ENCODE measurements around the gene PTPRC. TPM values are rescaled to one million over a fixed set of nuclear protein-coding genes. Genes with fewer than 3 reads are reported as not detected.

Gene PTPRC
- total and polyA plus RNA-seq, 7 donors, result 0.42 to 7.0 (median 3.9) TPM

DNA sequence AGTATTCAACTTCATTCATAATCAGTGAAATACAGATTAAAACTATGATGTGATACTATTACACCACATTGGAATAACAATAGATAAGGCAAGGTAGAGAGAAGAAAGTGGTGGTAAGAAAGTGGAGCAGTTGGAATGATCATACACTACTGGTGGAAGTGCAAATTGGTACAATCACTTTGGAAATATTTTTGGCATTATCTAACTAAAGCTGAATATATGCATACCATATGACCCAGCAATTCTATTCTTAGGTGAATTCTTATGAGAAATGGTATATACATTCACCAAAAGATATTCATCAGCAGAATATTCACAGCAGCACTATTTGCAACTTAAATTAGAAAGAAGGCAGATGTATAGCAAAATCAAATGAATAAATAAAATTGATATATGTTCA lies 21.4 kb upstream of the PTPRC start:
- no peak for ATAC-seq
- Histone ChIP-seq H3K27me3 (ENCODE audit: insufficient read depth in 3 of 3, low read length in 2 of 3) (no peaks in the 10 kb centered on the region), H3K4me3 (no peak overlapping the region), H3K36me3 (ENCODE audit: insufficient read depth in 1 of 2, low read depth in 1 of 2) (no peaks in the 10 kb centered on the region), H3K27ac (no peak overlapping the region), H3K4me1 (no peaks in the 10 kb centered on the region), H3K9me3 (no peaks in the 10 kb centered on the region)
- no peak for DNase-seq
- intact Hi-C loops (cut with DNase I), result no loop called here
- TF ChIP-seq CTCF (IDR thresholded peaks at IDR 0.05), result no peak

DNA sequence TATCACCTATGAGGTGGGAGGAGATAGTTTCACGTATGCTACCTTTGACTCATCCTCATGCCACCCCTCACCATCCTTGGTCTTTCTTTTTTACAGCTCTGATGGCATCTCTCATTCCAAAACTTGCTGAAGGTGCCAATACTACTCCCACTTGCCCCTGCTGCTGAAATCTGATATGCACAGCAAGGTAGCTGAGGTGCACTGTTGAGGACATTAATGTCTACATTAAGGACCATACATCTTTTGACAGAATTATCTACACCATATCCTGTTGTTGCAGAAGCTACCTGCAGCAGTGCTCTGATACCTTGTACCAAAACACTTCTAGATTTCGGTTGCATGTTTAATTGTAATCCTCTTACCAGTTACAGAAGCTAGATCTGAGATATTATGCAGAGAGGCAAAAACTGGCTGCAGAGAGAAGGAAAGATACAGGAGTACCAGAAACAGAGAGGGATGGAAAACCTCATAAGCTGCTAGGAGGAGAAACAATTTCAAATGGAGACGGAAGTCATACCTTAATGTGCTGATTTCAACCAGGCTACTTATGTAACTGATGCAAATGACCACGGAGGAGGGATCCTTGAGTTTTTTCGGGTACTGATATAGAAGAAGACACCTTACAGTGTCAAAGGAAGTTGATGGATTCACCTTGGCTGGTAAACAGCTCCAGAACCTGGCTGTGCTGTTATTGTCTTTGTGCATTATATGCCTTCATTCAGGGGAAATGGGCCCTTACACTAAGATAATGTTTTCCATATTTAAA lies 19.3 kb upstream of the PTPRC start:
- no peak overlapping the region for H3K27ac ChIP-seq
- no peak overlapping the region for H3K4me3 ChIP-seq
- DNase-seq (no peak), ATAC-seq (no peak)
- no peak for TF ChIP-seq CTCF (IDR thresholded peaks at IDR 0.05)
- H3K27me3 ChIP-seq (ENCODE audit: insufficient read depth in 3 of 3, low read length in 2 of 3), result no peaks in the 10 kb centered on the region
- no peaks in the 10 kb centered on the region for H3K9me3 ChIP-seq
- intact Hi-C loops (cut with DNase I), result no loop called here
- H3K4me1 ChIP-seq, result no peaks in the 10 kb centered on the region
- 86 to 88% (median 86%) methylated on average over 5 of the region's 5 CpGs for WGBS, 3 donors
- H3K36me3 ChIP-seq (ENCODE audit: insufficient read depth in 1 of 2, low read depth in 1 of 2), result no peaks in the 10 kb centered on the region

GRCh38 chr1:198620218-198620617 lies 18.6 kb upstream of the PTPRC start:
- no peak overlapping the region for H3K27ac ChIP-seq
- no peak overlapping the region for H3K4me3 ChIP-seq
- no peak for TF ChIP-seq CTCF (IDR thresholded peaks at IDR 0.05)

GRCh38 chr1:198620951-198621824 lies 17.7 kb upstream of the PTPRC start:
- H3K36me3 ChIP-seq (ENCODE audit: insufficient read depth in 1 of 2, low read depth in 1 of 2), result no peaks in the 10 kb centered on the region
- no peaks in the 10 kb centered on the region for H3K9me3 ChIP-seq
- no peaks in the 10 kb centered on the region for H3K4me1 ChIP-seq
- H3K27me3 ChIP-seq (ENCODE audit: insufficient read depth in 3 of 3, low read length in 2 of 3), result no peaks in the 10 kb centered on the region
- intact Hi-C loops (cut with DNase I), result no loop called here
- 77 to 82% (median 82%) methylated on average over 10 of the region's 10 CpGs for WGBS, 3 donors
- no peak for ATAC-seq
- no peak overlapping the region for H3K4me3 ChIP-seq
- no peak for TF ChIP-seq CTCF (IDR thresholded peaks at IDR 0.05)
- no peak overlapping the region for H3K27ac ChIP-seq
- DNase-seq, result no peak

More at GRCh38 chr1:198620218-198620617, 18.6 kb upstream of the PTPRC start:
- H3K4me1 ChIP-seq, result no peaks in the 10 kb centered on the region
- DNase-seq (no peak), ATAC-seq (no peak)
- WGBS, 3 donors, result 85 to 92% (median 85%) methylated on average over 3 of the region's 3 CpGs
- no peaks in the 10 kb centered on the region for H3K27me3 ChIP-seq (ENCODE audit: insufficient read depth in 3 of 3, low read length in 2 of 3)
- no peaks in the 10 kb centered on the region for H3K9me3 ChIP-seq
- H3K36me3 ChIP-seq (ENCODE audit: insufficient read depth in 1 of 2, low read depth in 1 of 2), result no peaks in the 10 kb centered on the region
- intact Hi-C loops (cut with DNase I), result no loop called here

Data from psoas muscle (tissue), 8 donors.